HCT116 (cell line): ENCODE measurements around the gene PRDM1.

ENCODE experiments used
- CEBPB ChIP-seq: IDR thresholded peaks from 2 replicates; pipeline ENCODE4 v1.6.1; 2012; ENCODE audit warnings: low read depth
- EZH2 ChIP-seq: fragments of 200-600 bp; sonication (generic); IDR thresholded peaks from 2 replicates; pipeline ENCODE4 v1.6.1; 2017; ENCODE audit warnings: antibody characterized with exemption, mixed run types
- EZH2phosphoT487 ChIP-seq: fragments of 200-600 bp; IDR thresholded peaks from 2 replicates; pipeline ENCODE4 v1.6.1; 2018; ENCODE audit warnings: antibody characterized with exemption, borderline replicate concordance
- JUND ChIP-seq: IDR thresholded peaks from 2 replicates; pipeline ENCODE4 v1.6.1; 2012
- POLR2A ChIP-seq: IDR thresholded peaks from 2 replicates; pipeline ENCODE4 v1.7.0; 2011; ENCODE audit warnings: borderline replicate concordance; ENCODE audit not compliant: insufficient read depth, insufficient read length; ENCODE audit errors: extremely low read depth
- POLR2AphosphoS5 ChIP-seq: IDR thresholded peaks from 2 replicates; pipeline ENCODE4 v1.6.1; 2011; ENCODE audit warnings: mild to moderate bottlenecking, low read depth, low read length, moderate library complexity
- SP1 ChIP-seq: IDR thresholded peaks from 2 replicates; pipeline ENCODE4 v1.6.1; 2012; ENCODE audit warnings: low read depth
- TCF7L2 ChIP-seq: IDR thresholded peaks from 2 replicates; pipeline ENCODE4 v1.7.0; 2011; ENCODE audit warnings: borderline replicate concordance, inconsistent platforms; ENCODE audit not compliant: insufficient read depth, insufficient read length; ENCODE audit errors: extremely low read depth
- TF ChIP-seq, protein P1 (sequence below): IDR thresholded peaks from 2 replicates; pipeline ENCODE4 v1.6.1; 2011; ENCODE audit warnings: mild to moderate bottlenecking, low read length, moderate library complexity; ENCODE audit not compliant: insufficient replicate concordance; ENCODE audit errors: extremely low read depth
- TF ChIP-seq, protein P2 (sequence below), 3 experiments: fragments of 200-600 bp in 1 of 3; sonication (generic) in 1 of 3; IDR thresholded peaks in 2 of 3; conservative IDR thresholded peaks in 1 of 3; 2 replicates each; pipeline ENCODE4 v1.5.1; 2012 to 2017; ENCODE audit warnings: low read depth in 2 of 3, low read length in 2 of 3, antibody characterized with exemption in 1 of 3, borderline replicate concordance in 1 of 3, control low read depth in 1 of 3, mild to moderate bottlenecking in 1 of 3, mixed read lengths in 1 of 3, mixed run types in 1 of 3, moderate library complexity in 1 of 3; ENCODE audit not compliant: insufficient read depth in 1 of 3

DNA sequence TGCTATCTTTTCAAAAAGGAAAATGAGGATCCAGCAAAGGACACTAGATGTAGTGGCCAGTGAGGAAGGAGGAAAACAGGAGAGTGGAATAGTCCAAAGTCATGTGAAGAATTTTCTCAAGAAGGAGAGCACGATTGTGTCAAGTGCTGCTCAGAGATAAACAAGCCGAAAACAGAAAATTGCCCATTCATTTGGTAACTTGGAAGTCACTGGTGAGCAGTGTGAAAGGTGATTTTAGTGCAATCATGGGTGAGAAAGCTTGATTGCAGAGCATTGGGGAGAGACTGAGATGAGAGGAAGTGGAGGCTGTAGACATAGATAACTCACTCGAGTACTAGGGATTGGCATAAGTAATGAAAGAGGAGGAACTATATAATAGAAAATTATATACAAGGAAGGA is 26.0 kb upstream of the PRDM1 start:
- TF ChIP-seq POLR2AphosphoS5: no peak
- no peak for TF ChIP-seq TCF7L2
- no peak for TF ChIP-seq POLR2A
- TF ChIP-seq SP1: no peak
- TF ChIP-seq, protein P1, sequence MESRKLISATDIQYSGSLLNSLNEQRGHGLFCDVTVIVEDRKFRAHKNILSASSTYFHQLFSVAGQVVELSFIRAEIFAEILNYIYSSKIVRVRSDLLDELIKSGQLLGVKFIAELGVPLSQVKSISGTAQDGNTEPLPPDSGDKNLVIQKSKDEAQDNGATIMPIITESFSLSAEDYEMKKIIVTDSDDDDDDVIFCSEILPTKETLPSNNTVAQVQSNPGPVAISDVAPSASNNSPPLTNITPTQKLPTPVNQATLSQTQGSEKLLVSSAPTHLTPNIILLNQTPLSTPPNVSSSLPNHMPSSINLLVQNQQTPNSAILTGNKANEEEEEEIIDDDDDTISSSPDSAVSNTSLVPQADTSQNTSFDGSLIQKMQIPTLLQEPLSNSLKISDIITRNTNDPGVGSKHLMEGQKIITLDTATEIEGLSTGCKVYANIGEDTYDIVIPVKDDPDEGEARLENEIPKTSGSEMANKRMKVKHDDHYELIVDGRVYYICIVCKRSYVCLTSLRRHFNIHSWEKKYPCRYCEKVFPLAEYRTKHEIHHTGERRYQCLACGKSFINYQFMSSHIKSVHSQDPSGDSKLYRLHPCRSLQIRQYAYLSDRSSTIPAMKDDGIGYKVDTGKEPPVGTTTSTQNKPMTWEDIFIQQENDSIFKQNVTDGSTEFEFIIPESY: no peak
- no peak for TF ChIP-seq JUND
- TF ChIP-seq, protein P2, sequence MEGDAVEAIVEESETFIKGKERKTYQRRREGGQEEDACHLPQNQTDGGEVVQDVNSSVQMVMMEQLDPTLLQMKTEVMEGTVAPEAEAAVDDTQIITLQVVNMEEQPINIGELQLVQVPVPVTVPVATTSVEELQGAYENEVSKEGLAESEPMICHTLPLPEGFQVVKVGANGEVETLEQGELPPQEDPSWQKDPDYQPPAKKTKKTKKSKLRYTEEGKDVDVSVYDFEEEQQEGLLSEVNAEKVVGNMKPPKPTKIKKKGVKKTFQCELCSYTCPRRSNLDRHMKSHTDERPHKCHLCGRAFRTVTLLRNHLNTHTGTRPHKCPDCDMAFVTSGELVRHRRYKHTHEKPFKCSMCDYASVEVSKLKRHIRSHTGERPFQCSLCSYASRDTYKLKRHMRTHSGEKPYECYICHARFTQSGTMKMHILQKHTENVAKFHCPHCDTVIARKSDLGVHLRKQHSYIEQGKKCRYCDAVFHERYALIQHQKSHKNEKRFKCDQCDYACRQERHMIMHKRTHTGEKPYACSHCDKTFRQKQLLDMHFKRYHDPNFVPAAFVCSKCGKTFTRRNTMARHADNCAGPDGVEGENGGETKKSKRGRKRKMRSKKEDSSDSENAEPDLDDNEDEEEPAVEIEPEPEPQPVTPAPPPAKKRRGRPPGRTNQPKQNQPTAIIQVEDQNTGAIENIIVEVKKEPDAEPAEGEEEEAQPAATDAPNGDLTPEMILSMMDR (IDR thresholded peaks at IDR 0.05 in 2 of 3, conservative IDR thresholded peaks at IDR 0.05 in 1 of 3; ENCODE audit: borderline replicate concordance in 1 of 3, insufficient read depth in 1 of 3, low read depth in 2 of 3, low read length in 2 of 3): no peak
- TF ChIP-seq EZH2: no peak
- no peak for TF ChIP-seq EZH2phosphoT487
- TF ChIP-seq CEBPB: no peak
